Measurements from ENCODE around the gene SBF2.
"Not testable (repeated sequence)": the region's sequence is repeated elsewhere in the genome, so short reads cannot be mapped to it uniquely, and the experiment has no call there.

Gene SBF2

GRCh38 chr11:9753021-9753420 lies 541.0 kb downstream of the SBF2 start:
- Histone ChIP-seq H3K4me3 (ENCODE audit: low read length) (no peak overlapping the region), H3K27me3 (ENCODE audit: insufficient read depth, low read length) (no peaks in the 10 kb centered on the region), H3K9me3 (ENCODE audit: low read length) (no peaks in the 10 kb centered on the region), H2AFZ (ENCODE audit: low read depth, low read length) (no peak overlapping the region), H3K4me1 (ENCODE audit: insufficient read depth, low read length) (peaks cover 8% of the 10 kb centered on the region), H3K36me3 (ENCODE audit: insufficient read depth, low read length) (no peaks in the 10 kb centered on the region)

- H3K4me3 ChIP-seq (ENCODE audit: low read length), result no peak overlapping the region
- H3K27me3 ChIP-seq (ENCODE audit: insufficient read depth, low read length), result no peaks in the 10 kb centered on the region
- peaks cover 8% of the 10 kb centered on the region for H3K4me1 ChIP-seq (ENCODE audit: insufficient read depth, low read length)
- no peaks in the 10 kb centered on the region for H3K36me3 ChIP-seq (ENCODE audit: insufficient read depth, low read length)
- H2AFZ ChIP-seq (ENCODE audit: low read depth, low read length), result no peak overlapping the region
- H3K9me3 ChIP-seq (ENCODE audit: low read length), result no peaks in the 10 kb centered on the region
These were observed 541.9 kb downstream of the SBF2 start for GRCh38 chr11:9752091-9752490.

- no peaks in the 10 kb centered on the region for H3K36me3 ChIP-seq (ENCODE audit: insufficient read depth, low read length)
- no peaks in the 10 kb centered on the region for H3K9me3 ChIP-seq (ENCODE audit: low read length)
- H3K27me3 ChIP-seq (ENCODE audit: insufficient read depth, low read length), result no peaks in the 10 kb centered on the region
- no peak overlapping the region for H2AFZ ChIP-seq (ENCODE audit: low read depth, low read length)
- H3K4me3 ChIP-seq (ENCODE audit: low read length), result no peak overlapping the region
- H3K4me1 ChIP-seq (ENCODE audit: insufficient read depth, low read length), result peaks cover 8% of the 10 kb centered on the region
These were observed 543.5 kb downstream of the SBF2 start for GRCh38 chr11:9750551-9750950.

DNA sequence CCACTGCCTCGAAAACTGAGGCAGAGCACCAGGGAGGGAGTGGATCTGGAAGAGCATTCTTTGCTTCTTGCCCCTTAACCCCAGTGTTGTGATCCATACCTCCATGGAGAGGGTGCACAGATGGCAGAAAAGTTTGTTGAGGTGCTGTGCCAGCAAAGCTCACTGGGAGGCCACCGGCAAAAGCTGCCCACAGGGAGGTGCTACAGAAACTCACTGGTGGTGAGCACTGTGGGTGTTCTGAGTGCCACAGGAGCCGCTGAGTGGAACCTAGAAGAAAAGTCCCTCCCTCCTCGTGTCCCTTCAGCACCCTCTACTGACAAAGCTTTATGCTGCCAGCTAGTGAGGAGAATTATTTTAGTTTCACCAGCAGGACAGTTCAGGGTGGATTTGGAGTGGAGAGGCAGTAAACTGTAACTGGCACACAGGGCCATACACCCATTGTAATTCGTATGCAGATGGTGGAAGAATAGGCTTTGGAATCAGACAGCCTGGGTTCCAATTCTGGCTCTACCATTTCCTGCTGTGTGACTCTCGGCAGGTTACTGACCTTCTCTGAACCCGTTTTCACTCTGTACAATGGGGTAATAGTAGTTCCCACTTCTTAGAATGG lies 545.6 kb downstream of the SBF2 start:
- Histone ChIP-seq H3K9me3 (ENCODE audit: low read length) (no peaks in the 10 kb centered on the region), H3K4me1 (ENCODE audit: insufficient read depth, low read length) (no peaks in the 10 kb centered on the region), H3K4me3 (ENCODE audit: low read length) (no peak overlapping the region), H2AFZ (ENCODE audit: low read depth, low read length) (no peak overlapping the region), H3K27me3 (ENCODE audit: insufficient read depth, low read length) (no peaks in the 10 kb centered on the region), H3K36me3 (ENCODE audit: insufficient read depth, low read length) (no peaks in the 10 kb centered on the region)

GRCh38 chr11:9747828-9748227 lies 546.2 kb downstream of the SBF2 start:
- Histone ChIP-seq H3K27me3 (ENCODE audit: insufficient read depth, low read length) (no peaks in the 10 kb centered on the region), H3K9me3 (ENCODE audit: low read length) (no peaks in the 10 kb centered on the region), H3K4me1 (ENCODE audit: insufficient read depth, low read length) (no peaks in the 10 kb centered on the region), H3K4me3 (ENCODE audit: low read length) (no peak overlapping the region), H2AFZ (ENCODE audit: low read depth, low read length) (no peak overlapping the region), H3K36me3 (ENCODE audit: insufficient read depth, low read length) (no peaks in the 10 kb centered on the region)

- H3K4me3 ChIP-seq (ENCODE audit: low read length), result no peak overlapping the region
- no peak overlapping the region for H2AFZ ChIP-seq (ENCODE audit: low read depth, low read length)
- no peaks in the 10 kb centered on the region for H3K27me3 ChIP-seq (ENCODE audit: insufficient read depth, low read length)
- no peaks in the 10 kb centered on the region for H3K9me3 ChIP-seq (ENCODE audit: low read length)
- no peaks in the 10 kb centered on the region for H3K36me3 ChIP-seq (ENCODE audit: insufficient read depth, low read length)
- no peaks in the 10 kb centered on the region for H3K4me1 ChIP-seq (ENCODE audit: insufficient read depth, low read length)
These were observed 546.8 kb downstream of the SBF2 start for GRCh38 chr11:9747229-9747628.

DNA sequence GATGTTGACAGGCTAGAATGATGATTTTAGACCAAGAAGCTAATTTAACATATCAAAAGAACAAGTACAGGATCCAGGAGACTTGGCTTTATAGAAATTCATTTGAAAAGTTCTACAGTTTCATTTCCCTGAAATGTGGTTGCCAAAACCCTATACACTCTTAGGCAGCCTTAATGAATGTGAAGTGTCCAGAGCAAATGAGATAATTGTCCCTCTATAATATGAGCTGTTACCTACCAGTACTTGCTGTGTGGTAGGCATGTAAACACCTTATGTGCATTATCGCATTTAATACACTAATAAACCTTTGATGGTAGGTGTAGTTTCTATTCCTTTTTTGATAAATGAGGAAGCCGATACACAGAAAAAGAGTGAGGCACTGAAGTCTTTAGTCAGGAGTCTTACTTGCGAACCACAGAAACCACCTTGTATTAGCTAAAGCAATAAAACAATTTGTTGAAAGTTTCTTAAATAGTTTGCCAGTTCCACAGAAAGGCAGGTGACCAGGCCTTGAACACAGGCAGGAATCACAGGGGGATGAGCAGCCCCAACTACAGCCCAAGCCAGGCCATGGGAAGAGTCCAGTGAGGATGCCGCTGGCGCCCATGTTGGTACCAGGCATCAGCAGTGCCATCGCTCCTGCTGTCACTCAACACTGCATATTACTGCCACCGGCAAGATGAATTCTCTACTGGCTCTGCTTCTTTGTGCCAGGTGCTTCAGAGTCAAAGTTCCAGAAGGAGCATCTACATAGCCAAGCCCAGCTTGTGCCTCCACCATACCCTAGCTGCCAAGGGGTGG lies 548.4 kb downstream of the SBF2 start:
- peaks cover under 1% of the 10 kb centered on the region for H3K36me3 ChIP-seq (ENCODE audit: insufficient read depth, low read length)
- H2AFZ ChIP-seq (ENCODE audit: low read depth, low read length), result no peak overlapping the region
- no peaks in the 10 kb centered on the region for H3K4me1 ChIP-seq (ENCODE audit: insufficient read depth, low read length)
- no peak overlapping the region for H3K4me3 ChIP-seq (ENCODE audit: low read length)
- H3K9me3 ChIP-seq (ENCODE audit: low read length), result no peaks in the 10 kb centered on the region
- H3K27me3 ChIP-seq (ENCODE audit: insufficient read depth, low read length), result no peaks in the 10 kb centered on the region

GRCh38 chr11:9743512-9743911 lies 550.5 kb downstream of the SBF2 start:
- not testable (repeated sequence) for H3K27me3 ChIP-seq (ENCODE audit: insufficient read depth, low read length); H3K4me1 ChIP-seq (ENCODE audit: insufficient read depth, low read length); H3K4me3 ChIP-seq (ENCODE audit: low read length); H3K9me3 ChIP-seq (ENCODE audit: low read length); H2AFZ ChIP-seq (ENCODE audit: low read depth, low read length); H3K36me3 ChIP-seq (ENCODE audit: insufficient read depth, low read length)

GRCh38 chr11:9741260-9741659 lies 552.8 kb downstream of the SBF2 start:
- no peaks in the 10 kb centered on the region for H3K4me1 ChIP-seq (ENCODE audit: insufficient read depth, low read length)
- peaks cover 8% of the 10 kb centered on the region for H3K36me3 ChIP-seq (ENCODE audit: insufficient read depth, low read length)
- H2AFZ ChIP-seq (ENCODE audit: low read depth, low read length), result no peak overlapping the region
- peaks cover 5% of the 10 kb centered on the region for H3K9me3 ChIP-seq (ENCODE audit: low read length)
- no peak overlapping the region for H3K4me3 ChIP-seq (ENCODE audit: low read length)
- no peaks in the 10 kb centered on the region for H3K27me3 ChIP-seq (ENCODE audit: insufficient read depth, low read length)

GRCh38 chr11:9740202-9740883 lies 553.7 kb downstream of the SBF2 start:
- Histone ChIP-seq H2AFZ (ENCODE audit: low read depth, low read length) (no peak overlapping the region), H3K4me1 (ENCODE audit: insufficient read depth, low read length) (no peaks in the 10 kb centered on the region), H3K27me3 (ENCODE audit: insufficient read depth, low read length) (no peaks in the 10 kb centered on the region), H3K4me3 (ENCODE audit: low read length) (no peak overlapping the region), H3K9me3 (ENCODE audit: low read length) (peaks cover 6% of the 10 kb centered on the region), H3K36me3 (ENCODE audit: insufficient read depth, low read length) (peaks cover 8% of the 10 kb centered on the region)

- no peaks in the 10 kb centered on the region for H3K27me3 ChIP-seq (ENCODE audit: insufficient read depth, low read length)
- H3K36me3 ChIP-seq (ENCODE audit: insufficient read depth, low read length), result peaks cover 8% of the 10 kb centered on the region
- no peak overlapping the region for H3K4me3 ChIP-seq (ENCODE audit: low read length)
- H3K9me3 ChIP-seq (ENCODE audit: low read length), result peaks cover 6% of the 10 kb centered on the region
- no peak overlapping the region for H2AFZ ChIP-seq (ENCODE audit: low read depth, low read length)
- no peaks in the 10 kb centered on the region for H3K4me1 ChIP-seq (ENCODE audit: insufficient read depth, low read length)
These were observed 554.7 kb downstream of the SBF2 start for GRCh38 chr11:9739123-9739900.

DNA sequence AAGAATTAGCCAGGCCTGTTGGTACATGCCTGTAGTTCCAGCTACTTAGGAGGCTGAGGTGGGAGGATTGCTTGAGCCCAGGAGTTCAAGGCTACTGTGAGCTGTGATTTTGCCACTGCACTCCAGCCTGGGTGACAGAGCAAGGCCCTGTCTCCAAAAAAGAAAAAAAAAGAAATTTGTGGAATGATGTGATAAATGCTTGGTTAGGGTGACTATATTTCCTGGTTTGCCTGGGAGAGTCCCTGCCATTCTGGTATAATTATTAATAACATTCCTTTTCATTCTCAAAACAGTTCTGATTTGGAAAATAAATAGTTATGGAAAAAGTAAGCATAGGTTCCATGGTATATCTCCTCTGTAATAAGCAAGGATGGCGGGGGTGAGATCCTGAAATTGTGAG lies 555.3 kb downstream of the SBF2 start:
- H3K27me3 ChIP-seq (ENCODE audit: insufficient read depth, low read length), result no peaks in the 10 kb centered on the region
- H3K36me3 ChIP-seq (ENCODE audit: insufficient read depth, low read length), result peaks cover 8% of the 10 kb centered on the region
- no peak overlapping the region for H2AFZ ChIP-seq (ENCODE audit: low read depth, low read length)
- no peaks in the 10 kb centered on the region for H3K4me1 ChIP-seq (ENCODE audit: insufficient read depth, low read length)
- peaks cover 6% of the 10 kb centered on the region for H3K9me3 ChIP-seq (ENCODE audit: low read length)
- no peak overlapping the region for H3K4me3 ChIP-seq (ENCODE audit: low read length)

DNA sequence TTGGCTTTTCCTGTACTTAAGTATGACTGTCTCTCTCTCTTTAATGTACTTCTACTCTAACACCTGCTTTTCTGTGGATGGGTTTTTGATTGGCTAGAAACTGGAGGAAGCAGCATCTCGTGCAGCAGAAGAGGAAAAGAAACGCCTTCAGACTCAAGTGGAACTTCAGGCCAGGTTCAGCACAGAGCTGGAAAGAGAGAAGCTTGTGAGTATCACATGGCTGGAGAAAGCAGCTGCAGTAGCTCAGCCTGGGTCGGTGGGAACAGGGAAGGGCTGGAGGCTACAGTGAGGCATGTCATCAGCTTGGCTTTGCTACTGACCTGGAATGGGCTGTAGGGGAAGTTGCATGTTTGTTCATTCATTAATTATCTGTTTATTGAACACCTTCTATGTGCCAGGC lies 555.9 kb downstream of the SBF2 start:
- Histone ChIP-seq H3K4me1 (ENCODE audit: insufficient read depth, low read length) (no peaks in the 10 kb centered on the region), H3K9me3 (ENCODE audit: low read length) (peaks cover 6% of the 10 kb centered on the region), H3K27me3 (ENCODE audit: insufficient read depth, low read length) (no peaks in the 10 kb centered on the region), H3K4me3 (ENCODE audit: low read length) (no peak overlapping the region), H3K36me3 (ENCODE audit: insufficient read depth, low read length) (peaks cover 10% of the 10 kb centered on the region), H2AFZ (ENCODE audit: low read depth, low read length) (no peak overlapping the region)
